ENCODE measurements around the gene TRIM8.

- TF ChIP-seq, protein P1, sequence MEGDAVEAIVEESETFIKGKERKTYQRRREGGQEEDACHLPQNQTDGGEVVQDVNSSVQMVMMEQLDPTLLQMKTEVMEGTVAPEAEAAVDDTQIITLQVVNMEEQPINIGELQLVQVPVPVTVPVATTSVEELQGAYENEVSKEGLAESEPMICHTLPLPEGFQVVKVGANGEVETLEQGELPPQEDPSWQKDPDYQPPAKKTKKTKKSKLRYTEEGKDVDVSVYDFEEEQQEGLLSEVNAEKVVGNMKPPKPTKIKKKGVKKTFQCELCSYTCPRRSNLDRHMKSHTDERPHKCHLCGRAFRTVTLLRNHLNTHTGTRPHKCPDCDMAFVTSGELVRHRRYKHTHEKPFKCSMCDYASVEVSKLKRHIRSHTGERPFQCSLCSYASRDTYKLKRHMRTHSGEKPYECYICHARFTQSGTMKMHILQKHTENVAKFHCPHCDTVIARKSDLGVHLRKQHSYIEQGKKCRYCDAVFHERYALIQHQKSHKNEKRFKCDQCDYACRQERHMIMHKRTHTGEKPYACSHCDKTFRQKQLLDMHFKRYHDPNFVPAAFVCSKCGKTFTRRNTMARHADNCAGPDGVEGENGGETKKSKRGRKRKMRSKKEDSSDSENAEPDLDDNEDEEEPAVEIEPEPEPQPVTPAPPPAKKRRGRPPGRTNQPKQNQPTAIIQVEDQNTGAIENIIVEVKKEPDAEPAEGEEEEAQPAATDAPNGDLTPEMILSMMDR (conservative IDR thresholded peaks at IDR 0.05; ENCODE audit: low read depth, low read length), result no peak
- TF ChIP-seq RCOR1 (IDR thresholded peaks at IDR 0.05; ENCODE audit: insufficient replicate concordance, low read length) (no peak), POLR2A (IDR thresholded peaks at IDR 0.05; ENCODE audit: low read depth, low read length) (no peak), RFX5 (IDR thresholded peaks at IDR 0.05; ENCODE audit: low read depth, low read length) (no peak), MAZ (IDR thresholded peaks at IDR 0.05; ENCODE audit: borderline replicate concordance, low read depth, low read length) (no peak), SMC3 (IDR thresholded peaks at IDR 0.05; ENCODE audit: low read depth, low read length) (no peak), CEBPB (IDR thresholded peaks at IDR 0.05; ENCODE audit: low read depth, low read length) (no peak), MXI1 (IDR thresholded peaks at IDR 0.05; ENCODE audit: borderline replicate concordance, low read depth, low read length) (no peak), RAD21 (IDR thresholded peaks at IDR 0.05; ENCODE audit: low read length) (no peak), MAFK (IDR thresholded peaks at IDR 0.05; ENCODE audit: low read depth, low read length) (no peak), FOS (IDR thresholded peaks at IDR 0.05; ENCODE audit: low read depth, low read length) (peak; percentile 70; the same call in 1 of the 2 replicates)
Observed at GRCh38 chr10:102611514-102612087, 32.7 kb upstream of the TRIM8 start.
